ENCODE results near the gene ARL13B.

GRCh38 chr3:94065819-94066480 lies 86.0 kb downstream of the ARL13B start:
- TF ChIP-seq ZNF121 (CRISPR knock-in tag; IDR thresholded peaks at IDR 0.05) (no peak), NR1H2 (CRISPR knock-in tag; IDR thresholded peaks at IDR 0.05) (no peak), MAX (CRISPR knock-in tag; IDR thresholded peaks at IDR 0.05) (no peak), CTCF (IDR thresholded peaks at IDR 0.05) (no peak), ZNF263 (CRISPR knock-in tag; IDR thresholded peaks at IDR 0.05; ENCODE audit: low read depth) (no peak)

Measured in WTC11 (cell line).